Measurements from ENCODE around the gene DLK1.

- no peak for TF ChIP-seq POLR2A (IDR thresholded peaks at IDR 0.05)
- TF ChIP-seq, protein P1, sequence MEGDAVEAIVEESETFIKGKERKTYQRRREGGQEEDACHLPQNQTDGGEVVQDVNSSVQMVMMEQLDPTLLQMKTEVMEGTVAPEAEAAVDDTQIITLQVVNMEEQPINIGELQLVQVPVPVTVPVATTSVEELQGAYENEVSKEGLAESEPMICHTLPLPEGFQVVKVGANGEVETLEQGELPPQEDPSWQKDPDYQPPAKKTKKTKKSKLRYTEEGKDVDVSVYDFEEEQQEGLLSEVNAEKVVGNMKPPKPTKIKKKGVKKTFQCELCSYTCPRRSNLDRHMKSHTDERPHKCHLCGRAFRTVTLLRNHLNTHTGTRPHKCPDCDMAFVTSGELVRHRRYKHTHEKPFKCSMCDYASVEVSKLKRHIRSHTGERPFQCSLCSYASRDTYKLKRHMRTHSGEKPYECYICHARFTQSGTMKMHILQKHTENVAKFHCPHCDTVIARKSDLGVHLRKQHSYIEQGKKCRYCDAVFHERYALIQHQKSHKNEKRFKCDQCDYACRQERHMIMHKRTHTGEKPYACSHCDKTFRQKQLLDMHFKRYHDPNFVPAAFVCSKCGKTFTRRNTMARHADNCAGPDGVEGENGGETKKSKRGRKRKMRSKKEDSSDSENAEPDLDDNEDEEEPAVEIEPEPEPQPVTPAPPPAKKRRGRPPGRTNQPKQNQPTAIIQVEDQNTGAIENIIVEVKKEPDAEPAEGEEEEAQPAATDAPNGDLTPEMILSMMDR (IDR thresholded peaks at IDR 0.05) = no peak
Measured at GRCh38 chr14:100692256-100692655, 34.4 kb upstream of the DLK1 start.

Data from body of pancreas (tissue), 4 donors.